Lower leg skin (tissue), 4 donors: ENCODE data around the gene ZNF665. TPM values are rescaled to one million over a fixed set of nuclear protein-coding genes. Genes with fewer than 3 reads are reported as not detected.
"Not testable (repeated sequence)": the region's sequence is repeated elsewhere in the genome, so short reads cannot be mapped to it uniquely, and the experiment has no call there.

ENCODE experiments used
- DNase-seq, 2 donors: peaks; one replicate each; pipeline ENCODE4 v3.0.0-alpha.2; 2019; ENCODE audit warnings: low spot score in 2 of 2
- H3K4me3 ChIP-seq: fragments of 200-600 bp; sonication (generic); 2 replicates; pipeline ENCODE4 v1.5.1; 2017; ENCODE audit warnings: mild to moderate bottlenecking, low read depth; ENCODE audit not compliant: poor library complexity, severe bottlenecking
- POLR2A ChIP-seq, 2 donors: fragments of 450-650 bp; IDR thresholded peaks; one replicate each; pipeline ENCODE4 v1.6.1; 2016 to 2017; ENCODE audit warnings: antibody characterized with exemption in 2 of 2, mild to moderate bottlenecking in 1 of 2, moderate library complexity in 1 of 2
- WGBS, 2 donors: methylation state at CpG; one replicate each; pipeline ENCODE4 v1.1.5; 2018; 5-methylcytosine and 5-hydroxymethylcytosine counted together
- intact Hi-C: fragments of 100-400 bp; cut with DNase I; formaldehyde crosslinking; loops from one replicate; pipeline ENCODE4 v1.15.0; 2023; ENCODE audit warnings: low total_unique reads
- total RNA-seq, 4 donors: library from RNA; depleted of rRNA; stranded (reverse); fragments of >200 nt; gene quantifications; one replicate each; pipeline ENCODE4 v1.1.0, GENCODE V29; 2016
- TF ChIP-seq, protein P1 (sequence below), 3 donors: fragments of 450-650 bp; IDR thresholded peaks; one replicate each; pipeline ENCODE4 v1.5.1; 2016; ENCODE audit warnings: antibody characterized with exemption in 3 of 3, mild to moderate bottlenecking in 3 of 3, moderate library complexity in 2 of 3

The ZNF665 gene
- total RNA-seq, 4 donors from 2014 or later, result 2.4 to 4.9 (median 3.4) TPM

- intact Hi-C loops, result no loop called here
- peak overlapping the region; percentile 69 for H3K4me3 ChIP-seq
- TF ChIP-seq, protein P1, sequence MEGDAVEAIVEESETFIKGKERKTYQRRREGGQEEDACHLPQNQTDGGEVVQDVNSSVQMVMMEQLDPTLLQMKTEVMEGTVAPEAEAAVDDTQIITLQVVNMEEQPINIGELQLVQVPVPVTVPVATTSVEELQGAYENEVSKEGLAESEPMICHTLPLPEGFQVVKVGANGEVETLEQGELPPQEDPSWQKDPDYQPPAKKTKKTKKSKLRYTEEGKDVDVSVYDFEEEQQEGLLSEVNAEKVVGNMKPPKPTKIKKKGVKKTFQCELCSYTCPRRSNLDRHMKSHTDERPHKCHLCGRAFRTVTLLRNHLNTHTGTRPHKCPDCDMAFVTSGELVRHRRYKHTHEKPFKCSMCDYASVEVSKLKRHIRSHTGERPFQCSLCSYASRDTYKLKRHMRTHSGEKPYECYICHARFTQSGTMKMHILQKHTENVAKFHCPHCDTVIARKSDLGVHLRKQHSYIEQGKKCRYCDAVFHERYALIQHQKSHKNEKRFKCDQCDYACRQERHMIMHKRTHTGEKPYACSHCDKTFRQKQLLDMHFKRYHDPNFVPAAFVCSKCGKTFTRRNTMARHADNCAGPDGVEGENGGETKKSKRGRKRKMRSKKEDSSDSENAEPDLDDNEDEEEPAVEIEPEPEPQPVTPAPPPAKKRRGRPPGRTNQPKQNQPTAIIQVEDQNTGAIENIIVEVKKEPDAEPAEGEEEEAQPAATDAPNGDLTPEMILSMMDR (IDR thresholded peaks at IDR 0.05), result no peak
- TF ChIP-seq POLR2A (IDR thresholded peaks at IDR 0.05), result peak in 1 of 2 donors; percentile 34
- peak; percentile 94 to 100 for DNase-seq
- 1% methylated on average over 30 to 38 of the region's 42 CpGs for WGBS, 2 donors
These were observed 3.7 kb upstream of the ZNF665 start for GRCh38 chr19:53196777-53197396.

DNA sequence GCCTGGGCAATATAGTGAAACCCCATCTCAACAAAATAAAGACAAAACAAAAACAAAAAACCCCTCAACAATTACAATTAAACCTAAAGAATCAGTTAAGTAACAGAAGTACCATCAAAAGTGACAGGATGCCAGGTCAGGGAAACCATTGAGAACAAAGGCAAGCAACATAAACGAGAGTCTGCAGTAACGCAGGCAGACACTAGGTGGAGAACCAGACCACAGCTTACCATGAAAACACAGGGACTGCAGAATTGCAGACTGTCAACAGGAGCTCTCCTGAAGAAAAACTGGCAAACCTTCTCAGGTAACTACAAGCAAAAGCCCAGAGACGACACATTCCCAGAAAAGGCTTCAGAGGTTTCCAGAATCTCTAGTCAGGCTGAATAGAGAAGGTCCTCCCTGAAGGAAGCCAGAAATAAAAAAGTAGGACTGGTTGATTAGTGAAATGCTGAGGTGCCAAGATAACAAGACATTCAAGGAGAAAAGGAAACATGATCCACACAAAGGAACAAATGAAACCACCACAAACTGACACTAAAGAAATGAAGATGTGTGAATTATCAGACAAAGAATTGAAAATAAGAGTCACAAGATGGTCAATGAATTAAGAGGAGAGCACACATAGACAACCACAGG, 2.2 kb upstream of the ZNF665 start:
- 0% methylated on average over 3 of the region's 3 CpGs for WGBS, 2 donors
- DNase-seq, result peak; percentile 86 to 95
- H3K4me3 ChIP-seq, result no peak overlapping the region
- TF ChIP-seq, protein P1 (IDR thresholded peaks at IDR 0.05), result peak in 1 of 3 donors; percentile 63
- TF ChIP-seq POLR2A (IDR thresholded peaks at IDR 0.05), result no peak
- intact Hi-C loops, result no loop called here

- TF ChIP-seq POLR2A (IDR thresholded peaks at IDR 0.05), result no peak
- TF ChIP-seq, protein P1 (IDR thresholded peaks at IDR 0.05), result no peak
- intact Hi-C loops, result no loop called here
- WGBS, 2 donors, result 57 to 65% methylated on average over 12 of the region's 12 CpGs
- no peak overlapping the region for H3K4me3 ChIP-seq
- DNase-seq, result no peak
These were observed 521 bp upstream of the ZNF665 start for GRCh38 chr19:53193535-53194222.

- intact Hi-C loops, result no loop called here
- 59 to 97% methylated on average over 3 of the region's 3 CpGs for WGBS, 2 donors
- TF ChIP-seq, protein P1 (IDR thresholded peaks at IDR 0.05), result no peak
- TF ChIP-seq POLR2A (IDR thresholded peaks at IDR 0.05), result no peak
- DNase-seq, result no peak
- no peak overlapping the region for H3K4me3 ChIP-seq
These were observed 2.9 kb downstream of the ZNF665 start for GRCh38 chr19:53190253-53190652.

DNA sequence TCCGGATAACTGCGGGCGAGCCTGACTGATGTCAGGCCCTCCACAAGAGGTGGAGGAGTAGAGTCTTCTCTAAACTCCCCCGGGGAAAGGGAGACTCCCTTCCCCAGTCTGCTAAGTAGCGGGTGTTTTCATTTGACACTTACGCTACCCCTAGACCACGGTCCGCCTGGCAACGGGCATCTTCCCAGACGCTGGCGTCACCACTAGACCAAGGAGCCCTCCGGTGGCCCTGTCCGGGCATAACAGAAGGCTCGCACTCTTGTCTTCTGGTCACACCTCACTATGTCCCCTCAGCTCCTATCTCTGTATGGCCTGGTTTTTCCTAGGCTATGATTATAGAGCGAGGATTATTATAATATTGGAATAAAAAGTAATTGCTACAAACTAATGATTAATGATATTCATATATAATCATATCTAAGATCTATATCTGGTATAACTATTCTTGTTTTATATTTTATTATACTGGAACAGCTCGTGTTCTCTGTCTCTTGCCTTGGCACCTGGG, 3.4 kb downstream of the ZNF665 start:
- DNase-seq, H3K4me3 ChIP-seq, intact Hi-C loops: not testable (repeated sequence)
- 71 to 84% methylated on average over 11 to 13 of the region's 16 CpGs for WGBS, 2 donors

DNA sequence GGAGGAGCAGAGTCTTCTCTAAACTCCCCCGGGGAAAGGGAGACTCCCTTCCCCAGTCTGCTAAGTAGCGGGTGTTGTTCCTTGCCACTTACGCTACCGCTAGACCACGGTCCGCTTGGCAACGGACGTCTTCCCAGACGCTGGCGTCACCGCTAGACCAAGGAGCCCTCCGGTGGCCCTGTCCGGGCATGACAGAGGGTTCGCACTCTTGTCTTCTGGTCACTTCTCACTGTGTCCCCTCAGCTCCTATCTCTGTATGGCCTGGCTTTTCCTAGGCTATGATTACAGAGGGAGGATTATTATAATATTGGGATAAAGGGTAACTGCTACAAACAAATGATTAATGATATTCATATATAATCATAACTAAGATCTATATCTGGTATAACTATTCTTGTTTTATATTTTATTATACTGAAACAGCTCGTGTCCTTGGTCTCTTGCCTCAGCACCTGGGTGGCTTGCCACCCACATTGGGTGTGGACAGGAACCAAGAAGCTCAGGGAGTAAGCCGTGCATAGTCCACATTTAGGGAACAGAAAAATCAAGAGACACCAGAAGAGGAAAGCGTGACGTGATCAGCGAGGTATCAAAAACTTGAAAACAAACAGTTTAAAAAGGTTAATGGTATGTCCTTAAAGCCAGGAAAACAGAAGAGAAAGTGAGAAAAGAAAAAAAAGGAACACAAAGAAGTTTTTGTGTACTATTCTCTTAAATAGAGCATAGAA, 7.8 kb downstream of the ZNF665 start:
- WGBS, 2 donors, result 89 to 92% methylated on average over 11 to 16 of the region's 19 CpGs
- intact Hi-C loops, H3K4me3 ChIP-seq, DNase-seq: not testable (repeated sequence)
